ENCODE data around the gene VPS37C.

Gene VPS37C

DNA sequence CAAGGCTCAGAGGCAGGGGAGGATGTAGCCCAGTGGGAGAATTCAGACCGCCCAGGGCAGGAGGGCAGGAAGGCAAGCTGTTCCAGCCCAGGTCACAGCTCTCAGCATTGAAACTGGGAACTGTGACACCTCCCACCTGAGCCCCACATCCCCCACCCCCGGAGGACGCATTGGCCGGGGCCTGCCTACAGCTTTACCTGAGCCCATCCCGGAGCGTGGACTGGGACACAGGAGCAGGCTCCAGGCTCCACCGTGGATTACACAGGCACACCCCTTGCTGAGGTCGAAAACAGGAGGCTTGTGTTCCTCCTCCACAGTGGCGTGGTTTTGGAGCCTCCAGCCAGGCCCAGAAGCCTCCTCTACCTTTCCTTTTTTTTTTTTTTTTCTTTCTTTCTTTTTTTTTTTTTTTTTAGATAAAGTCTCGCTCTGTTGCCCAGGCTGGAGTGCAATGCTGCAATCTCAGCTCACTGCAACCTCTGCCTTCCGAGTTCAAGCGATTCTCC, 33.0 kb upstream of the VPS37C start:
- TF ChIP-seq, protein P1, sequence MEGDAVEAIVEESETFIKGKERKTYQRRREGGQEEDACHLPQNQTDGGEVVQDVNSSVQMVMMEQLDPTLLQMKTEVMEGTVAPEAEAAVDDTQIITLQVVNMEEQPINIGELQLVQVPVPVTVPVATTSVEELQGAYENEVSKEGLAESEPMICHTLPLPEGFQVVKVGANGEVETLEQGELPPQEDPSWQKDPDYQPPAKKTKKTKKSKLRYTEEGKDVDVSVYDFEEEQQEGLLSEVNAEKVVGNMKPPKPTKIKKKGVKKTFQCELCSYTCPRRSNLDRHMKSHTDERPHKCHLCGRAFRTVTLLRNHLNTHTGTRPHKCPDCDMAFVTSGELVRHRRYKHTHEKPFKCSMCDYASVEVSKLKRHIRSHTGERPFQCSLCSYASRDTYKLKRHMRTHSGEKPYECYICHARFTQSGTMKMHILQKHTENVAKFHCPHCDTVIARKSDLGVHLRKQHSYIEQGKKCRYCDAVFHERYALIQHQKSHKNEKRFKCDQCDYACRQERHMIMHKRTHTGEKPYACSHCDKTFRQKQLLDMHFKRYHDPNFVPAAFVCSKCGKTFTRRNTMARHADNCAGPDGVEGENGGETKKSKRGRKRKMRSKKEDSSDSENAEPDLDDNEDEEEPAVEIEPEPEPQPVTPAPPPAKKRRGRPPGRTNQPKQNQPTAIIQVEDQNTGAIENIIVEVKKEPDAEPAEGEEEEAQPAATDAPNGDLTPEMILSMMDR (IDR thresholded peaks at IDR 0.05), result no peak

DNA sequence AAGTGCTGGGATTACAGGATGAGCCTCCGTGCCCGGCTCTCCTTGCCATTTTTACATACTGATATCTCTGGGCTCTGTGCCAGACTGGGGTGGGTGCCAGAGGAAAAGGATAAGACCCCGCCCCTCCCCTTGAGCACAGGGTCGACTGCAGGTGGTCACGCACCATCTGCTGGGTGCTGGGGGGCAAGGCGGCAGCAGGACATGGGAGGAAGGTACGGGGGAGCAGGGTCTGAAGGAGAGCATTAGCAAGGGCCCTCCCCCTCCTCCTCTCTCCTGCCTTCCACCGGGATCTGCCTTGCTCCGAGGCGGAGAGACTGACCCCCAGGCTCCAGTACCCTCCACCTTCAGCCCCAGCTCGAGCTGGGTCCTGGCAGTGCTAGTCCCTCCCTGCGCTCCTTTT, 32.4 kb upstream of the VPS37C start:
- TF ChIP-seq, protein P1 (IDR thresholded peaks at IDR 0.05), result no peak

DNA sequence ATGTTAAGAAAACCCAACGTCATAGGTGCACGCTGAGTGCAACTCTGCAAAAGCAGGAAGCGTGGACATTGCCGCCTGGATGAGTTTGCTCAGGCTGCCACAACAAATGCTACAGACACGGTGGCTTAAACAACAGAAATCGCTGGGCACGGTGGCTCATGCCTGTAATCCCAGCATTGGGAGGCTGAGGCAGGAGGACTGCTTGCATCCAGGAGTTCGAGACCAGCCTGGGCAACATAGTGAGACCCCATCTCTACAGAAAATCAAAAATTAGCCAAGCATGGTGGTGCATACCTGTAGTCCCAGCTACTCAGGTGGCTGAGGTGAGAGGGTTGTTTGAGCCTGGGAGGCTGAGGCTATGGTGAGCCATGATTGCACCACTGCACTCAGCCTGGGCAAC, 28.7 kb upstream of the VPS37C start:
- TF ChIP-seq, protein P1 (IDR thresholded peaks at IDR 0.05), result no peak

DNA sequence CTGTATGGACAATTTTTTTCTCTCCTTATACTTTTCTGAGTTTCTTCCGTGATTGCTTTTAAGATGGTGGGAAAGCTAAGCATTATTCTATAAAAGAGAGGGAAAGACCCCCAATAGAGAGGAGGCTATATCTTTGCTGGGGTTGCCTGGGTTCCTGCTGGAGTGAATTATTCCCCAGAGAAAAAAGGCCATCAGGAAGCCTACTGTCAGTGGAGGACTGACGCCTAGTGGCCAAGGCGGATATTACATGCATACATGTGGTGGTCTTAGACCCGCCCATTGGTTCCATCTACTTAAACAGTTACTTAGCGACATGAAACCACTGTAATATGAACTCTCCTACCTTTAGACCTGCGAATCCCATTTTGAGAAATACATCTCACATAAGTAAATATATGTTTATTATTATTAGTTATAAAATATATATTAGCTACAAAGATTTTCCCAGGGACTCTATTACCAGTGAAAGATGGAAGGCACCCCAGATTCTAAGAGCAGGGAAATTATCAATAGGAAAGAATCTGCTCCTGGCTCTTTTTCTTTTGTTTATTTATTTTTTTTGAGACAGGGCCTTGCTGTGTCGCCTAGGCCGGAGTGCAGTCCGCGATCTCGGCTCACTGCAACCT, 26.4 kb upstream of the VPS37C start:
- TF ChIP-seq, protein P1 (IDR thresholded peaks at IDR 0.05), result peak; percentile 87

DNA sequence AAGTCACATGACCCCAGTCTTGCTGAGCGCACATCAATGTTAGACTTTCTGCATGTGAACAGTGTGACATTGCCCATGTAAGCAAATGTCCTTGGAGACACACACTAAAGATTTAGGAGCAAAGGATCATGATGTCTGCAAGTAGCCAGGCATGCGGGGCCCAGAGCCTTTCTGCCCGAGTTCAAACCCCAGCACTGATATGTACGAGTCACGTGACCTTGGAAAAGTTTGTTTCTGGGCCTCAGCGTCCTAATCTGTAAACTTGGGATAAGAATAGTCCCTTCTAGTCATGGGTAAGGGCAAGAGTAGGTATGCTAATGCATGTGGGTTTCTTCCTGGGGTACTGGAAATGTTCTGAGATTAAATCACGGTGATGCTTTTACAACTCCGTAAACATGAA, 25.3 kb upstream of the VPS37C start:
- TF ChIP-seq, protein P1 (IDR thresholded peaks at IDR 0.05), result no peak

DNA sequence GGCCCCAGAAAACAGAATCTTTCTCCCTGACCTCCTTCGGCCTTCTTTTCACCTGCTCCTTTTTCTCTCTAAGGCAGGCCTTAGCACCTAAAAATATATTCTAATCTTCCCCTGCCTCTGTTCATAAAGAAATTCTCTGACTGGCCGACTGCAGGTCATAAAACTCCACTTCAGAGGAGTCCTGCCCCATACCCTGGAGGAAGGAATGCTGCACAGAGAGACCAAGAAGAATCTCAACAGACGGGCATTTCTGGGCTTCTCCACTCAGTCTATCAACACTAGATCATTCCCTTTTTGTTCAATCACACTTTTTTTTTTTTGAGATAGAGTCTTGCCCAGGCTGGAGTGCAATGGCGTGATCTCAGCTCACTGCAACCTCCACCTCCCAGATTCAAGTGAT, 22.4 kb upstream of the VPS37C start:
- TF ChIP-seq, protein P1 (IDR thresholded peaks at IDR 0.05), result no peak

DNA sequence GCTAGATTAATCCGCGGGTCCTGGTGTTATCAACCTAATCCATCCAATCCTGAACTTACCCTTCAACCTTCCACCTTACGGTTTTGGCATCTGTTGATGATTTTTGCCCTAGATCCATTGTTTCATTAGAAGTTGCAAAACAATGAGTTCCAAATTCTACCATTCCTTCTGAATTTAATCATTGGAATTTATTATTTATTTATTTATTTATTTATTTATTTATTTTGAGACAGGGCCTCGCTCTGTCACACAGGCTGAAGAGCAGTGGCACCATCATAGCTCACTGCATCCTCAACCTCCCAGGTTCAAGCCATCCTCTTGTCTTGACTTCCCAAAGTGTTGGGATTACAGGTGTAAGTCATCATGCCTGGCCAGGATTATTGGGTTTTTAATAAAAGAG, 20.3 kb upstream of the VPS37C start:
- TF ChIP-seq, protein P1 (IDR thresholded peaks at IDR 0.05), result no peak

DNA sequence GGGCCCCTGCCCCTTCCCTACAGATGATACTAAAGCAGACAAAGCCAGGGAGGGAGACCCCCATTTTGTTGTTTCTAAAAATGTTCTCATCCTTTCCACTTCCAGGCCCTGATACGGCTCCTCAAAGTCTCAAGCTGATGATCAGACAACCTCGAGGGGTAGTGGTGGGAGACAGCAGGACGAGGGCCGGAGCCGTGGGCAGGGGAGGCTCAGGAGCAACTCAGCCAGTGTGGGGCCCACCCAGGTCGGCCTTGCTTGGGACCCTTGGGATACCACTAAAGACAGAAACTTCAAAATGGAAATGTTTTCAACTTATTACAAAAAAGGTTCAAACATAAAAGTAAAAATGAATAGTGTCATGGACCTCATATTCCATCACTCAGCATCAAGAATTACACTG, 15.2 kb upstream of the VPS37C start:
- TF ChIP-seq, protein P1 (IDR thresholded peaks at IDR 0.05), result no peak
